Fibroblast of lung (primary cell): ENCODE measurements around the gene PRXL2A. TPM values are rescaled to one million over a fixed set of nuclear protein-coding genes. Genes with fewer than 3 reads are reported as not detected.

Source experiments
- DNase-seq, 2 donors: peaks; one replicate each; pipeline versions ENCODE4 v3.0.0 to v3.0.0-alpha.2; 2010; ENCODE audit warnings: low read depth in 2 of 2
- H2AFZ ChIP-seq: 2 replicates; pipeline ENCODE4 v1.5.1; 2012; ENCODE audit warnings: low read length, control low read depth, inconsistent platforms
- H3K27ac ChIP-seq: 2 replicates; pipeline ENCODE4 v1.5.1; 2011; ENCODE audit warnings: low read length, control low read depth; ENCODE audit not compliant: insufficient read depth
- H3K27me3 ChIP-seq: 2 replicates; pipeline ENCODE4 v1.5.1; 2011; ENCODE audit warnings: mild to moderate bottlenecking, low read length; ENCODE audit not compliant: control insufficient read depth, insufficient read depth
- H3K36me3 ChIP-seq: 2 replicates; pipeline ENCODE4 v1.5.1; 2011; ENCODE audit warnings: low read length; ENCODE audit not compliant: control insufficient read depth, insufficient read depth
- H3K4me1 ChIP-seq: 2 replicates; pipeline ENCODE4 v1.5.1; 2011; ENCODE audit warnings: low read length; ENCODE audit not compliant: control insufficient read depth, insufficient read depth; ENCODE audit errors: extremely low read depth
- H3K4me2 ChIP-seq: 2 replicates; pipeline ENCODE4 v1.5.1; 2011; ENCODE audit warnings: low read length, control low read depth; ENCODE audit not compliant: insufficient read depth; ENCODE audit errors: extremely low read depth
- H3K4me3 ChIP-seq, 4 experiments: fragments of 200-600 bp in 1 of 4; sonication (generic) in 1 of 4; replicated peaks in 1 of 4; 2 replicates each; pipeline ENCODE4 v1.5.1; 2011 to 2016; ENCODE audit warnings: low read length in 4 of 4, low read depth in 3 of 4, mild to moderate bottlenecking in 3 of 4, control low read depth in 2 of 4, inconsistent platforms in 1 of 4, mixed read lengths in 1 of 4; ENCODE audit not compliant: insufficient read depth in 1 of 4; ENCODE audit errors: control extremely low read depth in 1 of 4
- H3K79me2 ChIP-seq: 2 replicates; pipeline ENCODE4 v1.5.1; 2012; ENCODE audit warnings: mild to moderate bottlenecking, low read length, inconsistent platforms; ENCODE audit not compliant: control insufficient read depth, insufficient read depth
- H3K9ac ChIP-seq: 2 replicates; pipeline ENCODE4 v1.5.1; 2011; ENCODE audit warnings: mild to moderate bottlenecking, low read length, control low read depth; ENCODE audit not compliant: insufficient read depth
- H3K9me3 ChIP-seq: 2 replicates; pipeline ENCODE4 v1.5.1; 2012; ENCODE audit warnings: low read depth, low read length; ENCODE audit not compliant: control insufficient read depth, insufficient read depth
- H4K20me1 ChIP-seq: 2 replicates; pipeline ENCODE4 v1.5.1; 2011; ENCODE audit warnings: low read length; ENCODE audit not compliant: control insufficient read depth, insufficient read depth; ENCODE audit errors: extremely low read depth
- CTCF ChIP-seq, 2 donors: IDR thresholded peaks in 1 of 2; conservative IDR thresholded peaks in 1 of 2; 1 replicate in 1 of 2; 2 replicates in 1 of 2; pipeline ENCODE4 v1.5.1; 2011 to 2012; ENCODE audit warnings: low read length in 2 of 2, control low read depth in 1 of 2, inconsistent platforms in 1 of 2, low read depth in 1 of 2, mild to moderate bottlenecking in 1 of 2
- EZH2 ChIP-seq: IDR thresholded peaks from 2 replicates; pipeline ENCODE4 v1.5.1; 2012; ENCODE audit warnings: low read length, control low read depth, mild to moderate bottlenecking; ENCODE audit errors: missing control alignments
- polyA plus RNA-seq, 2 donors: library from polyadenylated mRNA; depleted of rRNA in 1 of 2; stranded (reverse) in 1 of 2; unstranded in 1 of 2; fragments of >200 nt; gene quantifications; 2 replicates each; pipeline ENCODE4 v1.2.1, GENCODE V29; 2011 to 2012; ENCODE audit warnings: missing spikeins in 1 of 2
- total RNA-seq: library from RNA; depleted of rRNA; stranded (reverse); fragments of >200 nt; gene quantifications from 2 replicates; pipeline ENCODE4 v1.2.1, GENCODE V29; 2014

PRXL2A gene
- total and polyA plus RNA-seq, 2 donors (not counting 1 experiment from before 2014, with no cell fraction given), result 1.6 to 19.2 TPM

GRCh38 chr10:80460399-80461207, 52.3 kb downstream of the PRXL2A start:
- Histone ChIP-seq H3K9ac (no peak overlapping the region), H3K4me2 (no peak overlapping the region), H3K79me2 (peaks cover 82% of the 10 kb centered on the region), H3K4me3 (no peak overlapping the region), H4K20me1 (no peaks in the 10 kb centered on the region), H3K27me3 (no peaks in the 10 kb centered on the region), H3K36me3 (no peaks in the 10 kb centered on the region), H3K9me3 (no peaks in the 10 kb centered on the region), H3K27ac (no peak overlapping the region), H3K4me1 (peaks cover 49% of the 10 kb centered on the region), H2AFZ (no peak overlapping the region)
- peak; percentile 38 to 76 for DNase-seq
- TF ChIP-seq CTCF (conservative IDR thresholded peaks at IDR 0.05 in 1 of 2, IDR thresholded peaks at IDR 0.05 in 1 of 2; ENCODE audit: low read depth in 1 of 2, low read length in 2 of 2) (no peak), EZH2 (no peak)

- Histone ChIP-seq H3K9me3 (no peaks in the 10 kb centered on the region), H2AFZ (no peak overlapping the region), H3K4me2 (no peak overlapping the region), H3K4me1 (peaks cover 45% of the 10 kb centered on the region), H3K27ac (no peak overlapping the region), H3K27me3 (no peaks in the 10 kb centered on the region), H3K36me3 (no peaks in the 10 kb centered on the region), H3K79me2 (peaks cover 82% of the 10 kb centered on the region), H4K20me1 (no peaks in the 10 kb centered on the region), H3K9ac (no peak overlapping the region), H3K4me3 (no peak overlapping the region)
- no peak for TF ChIP-seq CTCF (conservative IDR thresholded peaks at IDR 0.05 in 1 of 2, IDR thresholded peaks at IDR 0.05 in 1 of 2; ENCODE audit: low read depth in 1 of 2, low read length in 2 of 2)
- DNase-seq, result peak in 1 of 2 donors; percentile 60
Measured at GRCh38 chr10:80461208-80462183, 53.1 kb downstream of the PRXL2A start.
